ENCODE data around the gene USPL1. TPM values are rescaled to one million over a fixed set of nuclear protein-coding genes. Genes with fewer than 3 reads are reported as not detected.

USPL1 gene
- polyA plus RNA-seq, 1 donor (not counting 4 experiments of a cell fraction or from before 2014, with no cell fraction given) = 12.3 TPM

GRCh38 chr13:30584051-30584731 lies 33.5 kb upstream of the USPL1 start:
- Histone ChIP-seq H3K4me2 (ENCODE audit: control insufficient read depth, extremely low read depth, insufficient read depth, low read depth, low read length) (no peak overlapping the region), H2AFZ (ENCODE audit: control insufficient read depth, low read length) (no peak overlapping the region), H3K4me1 (ENCODE audit: control insufficient read depth, extremely low read depth, insufficient read depth, low read length) (peaks cover 13% of the 10 kb centered on the region), H3K9ac (ENCODE audit: control insufficient read depth, extremely low read depth, insufficient read depth, low read length) (no peak overlapping the region), H3K27me3 (ENCODE audit: control insufficient read depth, extremely low read depth, insufficient read depth, low read length) (no peaks in the 10 kb centered on the region), H4K20me1 (ENCODE audit: control insufficient read depth, extremely low read depth, insufficient read depth, low read length) (no peaks in the 10 kb centered on the region), H3K27ac (ENCODE audit: control insufficient read depth, insufficient read depth, low read length) (no peak overlapping the region), H3K36me3 (ENCODE audit: control insufficient read depth in 2 of 2, extremely low read depth in 1 of 2, insufficient read depth in 2 of 2, low read length in 2 of 2) (no peaks in the 10 kb centered on the region), H3K4me3 (ENCODE audit: control insufficient read depth in 2 of 3, extremely low read depth in 1 of 3, insufficient read depth in 2 of 3, low read depth in 1 of 3, low read length in 3 of 3) (no peak overlapping the region), H3K9me3 (ENCODE audit: control insufficient read depth, low read depth, low read length) (no peaks in the 10 kb centered on the region), H3K79me2 (ENCODE audit: control insufficient read depth, insufficient read depth, low read length) (no peaks in the 10 kb centered on the region), H3K9me1 (ENCODE audit: control insufficient read depth, extremely low read depth, insufficient read depth, low read length) (no peaks in the 10 kb centered on the region)
- TF ChIP-seq CTCF (optimal IDR thresholded peaks at IDR 0.05 in 1 of 3, IDR thresholded peaks at IDR 0.05 in 1 of 3, conservative IDR thresholded peaks at IDR 0.05 in 1 of 3; ENCODE audit: extremely low read depth in 1 of 3, insufficient read depth in 2 of 3, low read length in 3 of 3) (no peak), EZH2 (IDR thresholded peaks at IDR 0.05; ENCODE audit: low read length) (no peak)
- FAIRE-seq (no peak), DNase-seq (ENCODE audit: low read depth, low spot score) (no peak)
- dilution Hi-C loops (cut with MboI; ENCODE audit: extremely low pct_ligation_motif_present, low sequenced_read_pairs) = no loop called here

GRCh38 chr13:30585748-30586262 lies 31.9 kb upstream of the USPL1 start:
- Histone ChIP-seq H3K36me3 (ENCODE audit: control insufficient read depth in 2 of 2, extremely low read depth in 1 of 2, insufficient read depth in 2 of 2, low read length in 2 of 2) (no peaks in the 10 kb centered on the region), H3K4me3 (ENCODE audit: control insufficient read depth in 2 of 3, extremely low read depth in 1 of 3, insufficient read depth in 2 of 3, low read depth in 1 of 3, low read length in 3 of 3) (no peak overlapping the region), H3K4me2 (ENCODE audit: control insufficient read depth, extremely low read depth, insufficient read depth, low read depth, low read length) (no peak overlapping the region), H2AFZ (ENCODE audit: control insufficient read depth, low read length) (no peak overlapping the region), H3K9me1 (ENCODE audit: control insufficient read depth, extremely low read depth, insufficient read depth, low read length) (no peaks in the 10 kb centered on the region), H3K9me3 (ENCODE audit: control insufficient read depth, low read depth, low read length) (no peaks in the 10 kb centered on the region), H3K79me2 (ENCODE audit: control insufficient read depth, insufficient read depth, low read length) (no peaks in the 10 kb centered on the region), H3K27me3 (ENCODE audit: control insufficient read depth, extremely low read depth, insufficient read depth, low read length) (no peaks in the 10 kb centered on the region), H3K4me1 (ENCODE audit: control insufficient read depth, extremely low read depth, insufficient read depth, low read length) (peaks cover 13% of the 10 kb centered on the region), H3K27ac (ENCODE audit: control insufficient read depth, insufficient read depth, low read length) (no peak overlapping the region), H3K9ac (ENCODE audit: control insufficient read depth, extremely low read depth, insufficient read depth, low read length) (no peak overlapping the region), H4K20me1 (ENCODE audit: control insufficient read depth, extremely low read depth, insufficient read depth, low read length) (no peaks in the 10 kb centered on the region)
- no peak for FAIRE-seq
- dilution Hi-C loops (cut with MboI; ENCODE audit: extremely low pct_ligation_motif_present, low sequenced_read_pairs) = no loop called here
- no peak for DNase-seq (ENCODE audit: low read depth, low spot score)
- TF ChIP-seq EZH2 (IDR thresholded peaks at IDR 0.05; ENCODE audit: low read length) (no peak), CTCF (optimal IDR thresholded peaks at IDR 0.05 in 1 of 3, IDR thresholded peaks at IDR 0.05 in 1 of 3, conservative IDR thresholded peaks at IDR 0.05 in 1 of 3; ENCODE audit: extremely low read depth in 1 of 3, insufficient read depth in 2 of 3, low read length in 3 of 3) (no peak)

Measured in keratinocyte (primary cell).